ENCODE data around the gene GPR3. TPM values are rescaled to one million over a fixed set of nuclear protein-coding genes. Genes with fewer than 3 reads are reported as not detected.
"Not testable (repeated sequence)": the region's sequence is repeated elsewhere in the genome, so short reads cannot be mapped to it uniquely, and the experiment has no call there.

Gene GPR3
- total and polyA plus RNA-seq, 4 donors = under 0.01 to 0.30 TPM; not detected in 2

DNA sequence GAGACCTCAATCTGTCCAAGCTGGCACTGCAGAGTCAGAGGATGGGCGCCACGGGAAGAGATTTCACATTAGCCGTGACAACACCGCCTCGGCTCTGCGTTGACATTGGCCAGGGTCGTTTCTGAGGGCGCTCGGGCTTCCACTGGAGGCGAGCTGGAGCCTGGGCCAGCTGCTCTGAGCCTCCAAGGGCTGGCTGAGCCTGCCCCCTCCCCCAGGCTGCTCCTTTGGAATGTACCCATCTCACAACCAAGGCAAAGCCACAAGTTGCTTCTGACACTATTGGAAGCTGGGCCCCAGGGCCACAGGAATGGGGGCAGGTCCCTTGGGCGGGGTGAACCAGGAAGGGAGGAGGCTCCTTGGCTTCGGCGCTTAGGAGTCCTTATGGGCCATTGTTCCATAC is 12.7 kb downstream of the GPR3 start:
- Histone ChIP-seq H3K27me3 (ENCODE audit: control insufficient read depth in 4 of 4, insufficient read depth in 4 of 4, low read length in 3 of 4) (no peaks in the 10 kb centered on the region), H3K36me3 (ENCODE audit: control insufficient read depth in 4 of 4, insufficient read depth in 3 of 4, low read depth in 1 of 4, low read length in 3 of 4) (peaks cover 3 to 30% (median 9%) of the 10 kb centered on the region in 4 donors), H3K4me1 (ENCODE audit: control insufficient read depth in 4 of 4, insufficient read depth in 4 of 4, low read length in 3 of 4) (peaks cover 0 to 12% (median 2%) of the 10 kb centered on the region in 4 donors), H3K27ac (ENCODE audit: low read depth in 1 of 2, low read length in 2 of 2) (no peak overlapping the region), H3K9me3 (ENCODE audit: control insufficient read depth in 4 of 4, low read length in 3 of 4) (no peaks in the 10 kb centered on the region), H3K9ac (ENCODE audit: low read depth in 1 of 2, low read length in 2 of 2) (no peak overlapping the region), H3K4me3 (ENCODE audit: low read depth in 1 of 3, low read length in 3 of 3) (no peak overlapping the region)
- WGBS = 68% methylated on average over 13 of the region's 13 CpGs
- DNase-seq (ENCODE audit: low spot score) = no peak
- TF ChIP-seq, protein P1, sequence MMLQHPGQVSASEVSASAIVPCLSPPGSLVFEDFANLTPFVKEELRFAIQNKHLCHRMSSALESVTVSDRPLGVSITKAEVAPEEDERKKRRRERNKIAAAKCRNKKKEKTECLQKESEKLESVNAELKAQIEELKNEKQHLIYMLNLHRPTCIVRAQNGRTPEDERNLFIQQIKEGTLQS (IDR thresholded peaks at IDR 0.05) = no peak
- TF ChIP-seq TAF1 (conservative IDR thresholded peaks at IDR 0.05) = no peak
- no peak for TF ChIP-seq YY1 (IDR thresholded peaks at IDR 0.05)

- H3K27ac ChIP-seq (ENCODE audit: low read depth in 1 of 2, low read length in 2 of 2); H3K9ac ChIP-seq (ENCODE audit: low read depth in 1 of 2, low read length in 2 of 2); H3K27me3 ChIP-seq (ENCODE audit: control insufficient read depth in 4 of 4, insufficient read depth in 4 of 4, low read length in 3 of 4); DNase-seq (ENCODE audit: low spot score); H3K4me3 ChIP-seq (ENCODE audit: low read depth in 1 of 3, low read length in 3 of 3); H3K9me3 ChIP-seq (ENCODE audit: control insufficient read depth in 4 of 4, low read length in 3 of 4): not testable (repeated sequence)
- H3K36me3 ChIP-seq (ENCODE audit: control insufficient read depth in 4 of 4, insufficient read depth in 3 of 4, low read depth in 1 of 4, low read length in 3 of 4) = peaks cover 3 to 37% (median 14%) of the 10 kb centered on the region in 4 donors
- WGBS = 92% methylated on average over 17 of the region's 18 CpGs
- peaks cover 0 to 12% (median 2%) of the 10 kb centered on the region in 4 donors for H3K4me1 ChIP-seq (ENCODE audit: control insufficient read depth in 4 of 4, insufficient read depth in 4 of 4, low read length in 3 of 4)
Measured at GRCh38 chr1:27405598-27406361, 13.4 kb downstream of the GPR3 start.

- H3K4me3 ChIP-seq (ENCODE audit: low read depth in 1 of 3, low read length in 3 of 3) = no peak overlapping the region
- H3K4me1 ChIP-seq (ENCODE audit: control insufficient read depth in 4 of 4, insufficient read depth in 4 of 4, low read length in 3 of 4) = peaks cover 0 to 12% (median 2%) of the 10 kb centered on the region in 4 donors
- TF ChIP-seq NR2F2 (IDR thresholded peaks at IDR 0.05) (no peak), RAD21 (IDR thresholded peaks at IDR 0.05) (no peak), HNF4A (conservative IDR thresholded peaks at IDR 0.05) (no peak), TAF1 (conservative IDR thresholded peaks at IDR 0.05) (no peak), HNF4G (IDR thresholded peaks at IDR 0.05) (no peak), FOXA2 (IDR thresholded peaks at IDR 0.05) (no peak), ZBTB33 (IDR thresholded peaks at IDR 0.05) (no peak)
- TF ChIP-seq, protein P2, sequence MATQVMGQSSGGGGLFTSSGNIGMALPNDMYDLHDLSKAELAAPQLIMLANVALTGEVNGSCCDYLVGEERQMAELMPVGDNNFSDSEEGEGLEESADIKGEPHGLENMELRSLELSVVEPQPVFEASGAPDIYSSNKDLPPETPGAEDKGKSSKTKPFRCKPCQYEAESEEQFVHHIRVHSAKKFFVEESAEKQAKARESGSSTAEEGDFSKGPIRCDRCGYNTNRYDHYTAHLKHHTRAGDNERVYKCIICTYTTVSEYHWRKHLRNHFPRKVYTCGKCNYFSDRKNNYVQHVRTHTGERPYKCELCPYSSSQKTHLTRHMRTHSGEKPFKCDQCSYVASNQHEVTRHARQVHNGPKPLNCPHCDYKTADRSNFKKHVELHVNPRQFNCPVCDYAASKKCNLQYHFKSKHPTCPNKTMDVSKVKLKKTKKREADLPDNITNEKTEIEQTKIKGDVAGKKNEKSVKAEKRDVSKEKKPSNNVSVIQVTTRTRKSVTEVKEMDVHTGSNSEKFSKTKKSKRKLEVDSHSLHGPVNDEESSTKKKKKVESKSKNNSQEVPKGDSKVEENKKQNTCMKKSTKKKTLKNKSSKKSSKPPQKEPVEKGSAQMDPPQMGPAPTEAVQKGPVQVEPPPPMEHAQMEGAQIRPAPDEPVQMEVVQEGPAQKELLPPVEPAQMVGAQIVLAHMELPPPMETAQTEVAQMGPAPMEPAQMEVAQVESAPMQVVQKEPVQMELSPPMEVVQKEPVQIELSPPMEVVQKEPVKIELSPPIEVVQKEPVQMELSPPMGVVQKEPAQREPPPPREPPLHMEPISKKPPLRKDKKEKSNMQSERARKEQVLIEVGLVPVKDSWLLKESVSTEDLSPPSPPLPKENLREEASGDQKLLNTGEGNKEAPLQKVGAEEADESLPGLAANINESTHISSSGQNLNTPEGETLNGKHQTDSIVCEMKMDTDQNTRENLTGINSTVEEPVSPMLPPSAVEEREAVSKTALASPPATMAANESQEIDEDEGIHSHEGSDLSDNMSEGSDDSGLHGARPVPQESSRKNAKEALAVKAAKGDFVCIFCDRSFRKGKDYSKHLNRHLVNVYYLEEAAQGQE (IDR thresholded peaks at IDR 0.05) = no peak
- no peak overlapping the region for H3K9ac ChIP-seq (ENCODE audit: low read depth in 1 of 2, low read length in 2 of 2)
- H3K27ac ChIP-seq (ENCODE audit: low read depth in 1 of 2, low read length in 2 of 2) = no peak overlapping the region
- peaks cover 3 to 42% (median 19%) of the 10 kb centered on the region in 4 donors for H3K36me3 ChIP-seq (ENCODE audit: control insufficient read depth in 4 of 4, insufficient read depth in 3 of 4, low read depth in 1 of 4, low read length in 3 of 4)
- no peak for DNase-seq (ENCODE audit: low spot score)
- no peaks in the 10 kb centered on the region for H3K9me3 ChIP-seq (ENCODE audit: control insufficient read depth in 4 of 4, low read length in 3 of 4)
- WGBS = 92% methylated on average over 4 of the region's 4 CpGs
- H3K27me3 ChIP-seq (ENCODE audit: control insufficient read depth in 4 of 4, insufficient read depth in 4 of 4, low read length in 3 of 4) = no peaks in the 10 kb centered on the region
Measured at GRCh38 chr1:27406362-27406680, 13.9 kb downstream of the GPR3 start.

GRCh38 chr1:27406791-27407190 is 14.4 kb downstream of the GPR3 start:
- peaks cover 0 to 12% (median 2%) of the 10 kb centered on the region in 4 donors for H3K4me1 ChIP-seq (ENCODE audit: control insufficient read depth in 4 of 4, insufficient read depth in 4 of 4, low read length in 3 of 4)

More at GRCh38 chr1:27406791-27407190, 14.4 kb downstream of the GPR3 start:
- not testable (repeated sequence) for H3K9me3 ChIP-seq (ENCODE audit: control insufficient read depth in 4 of 4, low read length in 3 of 4); H3K4me3 ChIP-seq (ENCODE audit: low read depth in 1 of 3, low read length in 3 of 3); DNase-seq (ENCODE audit: low spot score); H3K27ac ChIP-seq (ENCODE audit: low read depth in 1 of 2, low read length in 2 of 2); H3K9ac ChIP-seq (ENCODE audit: low read depth in 1 of 2, low read length in 2 of 2); H3K27me3 ChIP-seq (ENCODE audit: control insufficient read depth in 4 of 4, insufficient read depth in 4 of 4, low read length in 3 of 4)
- 91% methylated on average over 2 of the region's 2 CpGs for WGBS
- H3K36me3 ChIP-seq (ENCODE audit: control insufficient read depth in 4 of 4, insufficient read depth in 3 of 4, low read depth in 1 of 4, low read length in 3 of 4) = peaks cover 3 to 44% (median 20%) of the 10 kb centered on the region in 4 donors
